ENCODE measurements around the gene LPP.

The LPP gene

DNA sequence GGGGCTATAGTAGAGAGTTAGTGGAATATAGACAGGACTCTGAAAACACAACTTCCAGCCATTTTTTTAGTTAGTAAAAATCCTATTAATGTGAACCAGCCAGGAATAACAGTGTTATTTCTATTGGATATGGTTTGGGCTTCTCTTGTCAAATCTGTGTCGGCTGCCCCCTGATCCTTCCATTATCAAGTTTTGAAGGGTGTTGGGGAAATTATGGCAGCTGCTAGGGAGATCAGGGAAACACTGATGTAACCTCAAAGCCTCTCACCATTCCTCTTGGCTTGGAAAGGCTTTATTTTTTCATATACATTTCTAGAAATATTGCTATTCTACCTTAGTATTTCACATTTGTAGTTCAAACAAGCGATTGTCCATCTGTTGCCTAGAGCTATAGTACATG lies 724.1 kb downstream of the LPP start:
- FAIRE-seq = no peak
- DNase-seq (ENCODE audit: insufficient read length, low spot score) = no peak
- TF ChIP-seq PAX5 (IDR thresholded peaks at IDR 0.05; ENCODE audit: insufficient read depth, low read length, severe bottlenecking) = no peak
- no peak for TF ChIP-seq TAF1 (IDR thresholded peaks at IDR 0.05; ENCODE audit: low read depth, low read length)
- TF ChIP-seq POLR2AphosphoS5 (IDR thresholded peaks at IDR 0.05; ENCODE audit: low read depth, low read length) = no peak
- TF ChIP-seq POU2F2 (IDR thresholded peaks at IDR 0.05; ENCODE audit: low read depth, low read length) = no peak
- no peak for TF ChIP-seq POLR2A (IDR thresholded peaks at IDR 0.05; ENCODE audit: low read depth, low read length)
- no peak for TF ChIP-seq SPI1 (IDR thresholded peaks at IDR 0.05; ENCODE audit: low read depth, low read length)

DNA sequence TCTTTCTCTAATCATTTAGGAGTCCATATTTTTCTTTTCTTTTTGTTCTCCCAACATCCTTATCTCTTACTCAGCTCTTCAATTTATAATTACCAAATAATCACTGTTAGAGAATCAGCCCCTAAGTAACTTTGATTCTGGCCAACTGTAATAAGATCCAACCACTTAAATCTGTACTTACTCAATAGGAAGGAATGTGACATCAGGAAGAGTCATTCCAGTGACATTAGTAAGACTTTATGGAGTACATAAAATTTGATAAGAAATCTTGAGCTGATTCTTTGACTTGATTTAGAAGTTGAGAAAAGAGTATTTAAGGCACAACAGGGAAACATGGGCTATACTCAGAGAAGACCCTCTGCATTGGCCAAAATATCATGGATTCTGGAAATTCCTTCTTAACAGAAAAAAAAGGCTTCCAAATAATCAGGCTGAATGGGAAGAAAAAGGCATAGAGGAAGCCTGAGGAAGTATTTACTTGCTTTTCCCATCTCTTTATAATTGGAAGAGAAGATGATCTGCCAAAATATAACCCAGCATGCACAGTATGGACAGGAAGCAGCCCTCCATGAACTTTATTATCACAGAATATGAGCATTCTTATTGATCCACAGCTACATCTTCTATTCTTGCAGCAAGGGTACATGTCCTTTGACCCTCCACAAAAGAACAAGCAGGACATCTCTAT lies 728.1 kb downstream of the LPP start:
- no peak for FAIRE-seq
- TF ChIP-seq TAF1 (IDR thresholded peaks at IDR 0.05; ENCODE audit: low read depth, low read length) (no peak), POLR2AphosphoS5 (IDR thresholded peaks at IDR 0.05; ENCODE audit: low read depth, low read length) (no peak), POLR2A (IDR thresholded peaks at IDR 0.05; ENCODE audit: low read depth, low read length) (no peak), SPI1 (IDR thresholded peaks at IDR 0.05; ENCODE audit: low read depth, low read length) (no peak), POU2F2 (IDR thresholded peaks at IDR 0.05; ENCODE audit: low read depth, low read length) (no peak), PAX5 (IDR thresholded peaks at IDR 0.05; ENCODE audit: insufficient read depth, low read length, severe bottlenecking) (no peak)

DNA sequence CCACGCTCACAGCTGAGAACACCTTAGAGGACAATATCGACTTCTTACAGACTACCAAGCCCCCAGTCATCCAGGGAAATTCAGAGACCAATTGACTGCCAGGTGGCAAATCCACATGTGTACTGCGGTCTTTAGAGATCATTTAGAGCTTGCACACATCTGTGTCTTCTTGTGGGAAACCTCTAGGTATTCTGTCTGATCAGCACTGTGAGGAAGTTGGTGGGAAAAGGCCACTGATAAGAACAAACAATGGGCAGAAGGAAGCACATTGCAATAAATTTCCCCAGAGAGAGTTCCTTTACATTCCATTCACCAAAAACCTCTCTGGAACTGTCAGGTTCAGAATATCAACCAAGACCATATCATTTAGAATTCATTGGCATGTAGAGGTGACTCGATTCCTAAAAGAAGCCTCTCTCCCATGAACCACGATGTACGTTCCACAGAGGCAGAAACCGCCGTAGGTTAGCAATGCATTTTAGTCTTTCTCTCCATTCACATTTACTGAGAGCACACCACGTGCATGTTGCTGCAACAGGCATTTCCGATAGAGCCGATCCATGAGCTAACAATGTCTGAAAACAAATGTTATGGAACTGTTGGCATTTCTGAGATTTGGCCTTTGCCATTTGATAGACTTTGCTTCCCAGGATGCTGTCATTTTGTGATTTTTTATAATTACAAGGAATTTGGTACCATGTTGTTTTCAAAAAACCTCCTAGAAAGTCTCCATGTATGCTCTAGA lies 730.5 kb downstream of the LPP start:
- TF ChIP-seq SPI1 (IDR thresholded peaks at IDR 0.05; ENCODE audit: low read depth, low read length) (no peak), TAF1 (IDR thresholded peaks at IDR 0.05; ENCODE audit: low read depth, low read length) (no peak), POU2F2 (IDR thresholded peaks at IDR 0.05; ENCODE audit: low read depth, low read length) (no peak)
- no peak for DNase-seq (ENCODE audit: insufficient read length, low spot score)
- no peak for FAIRE-seq

More for the DNA sequence above, 728.1 kb downstream of the LPP start:
- DNase-seq (ENCODE audit: insufficient read length, low spot score) = no peak

DNA sequence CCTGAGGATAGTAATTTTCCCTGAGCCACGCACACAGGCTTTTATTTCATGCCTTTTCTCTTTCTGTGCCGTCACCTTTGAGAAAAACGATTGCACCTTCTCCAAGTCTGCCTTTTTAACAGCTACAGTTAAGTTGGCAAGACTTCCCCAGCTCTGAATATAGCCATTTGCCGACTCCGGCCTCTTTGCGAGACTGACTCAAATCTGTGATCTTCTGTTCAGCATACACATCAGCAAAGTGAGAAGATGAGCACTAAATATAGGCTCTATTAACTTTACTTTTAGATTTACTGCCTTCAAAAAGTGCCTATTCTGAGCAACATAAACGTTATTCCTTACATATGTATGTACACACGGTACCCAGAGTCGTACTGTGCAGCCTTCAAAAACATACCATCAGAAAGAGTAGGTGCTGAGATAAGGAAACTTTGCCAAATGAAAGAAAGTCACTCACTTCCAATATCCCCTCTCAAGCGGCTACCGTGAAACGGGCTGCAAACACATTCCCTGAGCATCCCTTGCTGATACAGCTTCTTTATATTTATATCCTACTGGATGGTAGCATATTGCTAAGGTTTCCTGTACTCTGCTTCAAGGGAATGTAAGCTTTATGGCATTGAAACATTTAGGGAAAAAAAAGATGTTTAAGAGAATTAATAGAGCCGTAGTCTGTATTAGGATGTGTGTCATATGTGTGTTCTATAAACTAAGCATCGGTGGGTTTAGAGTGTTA lies 734.5 kb downstream of the LPP start:
- DNase-seq (ENCODE audit: insufficient read length, low spot score) (no peak), FAIRE-seq (no peak)
- no peak for TF ChIP-seq POU2F2 (IDR thresholded peaks at IDR 0.05; ENCODE audit: low read depth, low read length)
- no peak for TF ChIP-seq POLR2A (IDR thresholded peaks at IDR 0.05; ENCODE audit: low read depth, low read length)
- no peak for TF ChIP-seq SPI1 (IDR thresholded peaks at IDR 0.05; ENCODE audit: low read depth, low read length)
- no peak for TF ChIP-seq PAX5 (IDR thresholded peaks at IDR 0.05; ENCODE audit: insufficient read depth, low read length, severe bottlenecking)
- no peak for TF ChIP-seq POLR2AphosphoS5 (IDR thresholded peaks at IDR 0.05; ENCODE audit: low read depth, low read length)
- TF ChIP-seq TAF1 (IDR thresholded peaks at IDR 0.05; ENCODE audit: low read depth, low read length) = no peak

DNA sequence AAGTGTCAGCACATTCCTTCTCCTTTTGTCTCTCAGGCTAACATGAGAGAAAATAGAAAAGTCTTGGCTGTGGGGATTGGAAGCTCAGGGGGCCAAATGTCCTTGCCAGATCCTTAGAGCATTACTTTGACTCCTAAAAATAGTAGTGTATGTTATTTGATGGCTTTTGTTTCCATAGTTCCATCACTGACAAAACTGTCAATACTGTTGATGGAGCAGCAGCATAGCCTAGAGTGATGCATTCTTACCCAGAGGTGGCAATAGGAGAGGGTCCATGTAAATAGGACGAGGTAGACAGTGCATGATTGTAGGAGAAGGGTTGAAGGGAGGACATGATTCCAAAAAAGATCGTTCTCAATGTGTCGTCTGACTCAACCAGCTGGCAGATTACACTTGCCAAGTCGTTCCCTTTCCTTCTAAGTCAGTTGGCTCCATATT lies 735.1 kb downstream of the LPP start:
- FAIRE-seq = no peak
- DNase-seq (ENCODE audit: insufficient read length, low spot score) = no peak
- TF ChIP-seq PAX5 (IDR thresholded peaks at IDR 0.05; ENCODE audit: insufficient read depth, low read length, severe bottlenecking) (no peak), POLR2AphosphoS5 (IDR thresholded peaks at IDR 0.05; ENCODE audit: low read depth, low read length) (no peak)

DNA sequence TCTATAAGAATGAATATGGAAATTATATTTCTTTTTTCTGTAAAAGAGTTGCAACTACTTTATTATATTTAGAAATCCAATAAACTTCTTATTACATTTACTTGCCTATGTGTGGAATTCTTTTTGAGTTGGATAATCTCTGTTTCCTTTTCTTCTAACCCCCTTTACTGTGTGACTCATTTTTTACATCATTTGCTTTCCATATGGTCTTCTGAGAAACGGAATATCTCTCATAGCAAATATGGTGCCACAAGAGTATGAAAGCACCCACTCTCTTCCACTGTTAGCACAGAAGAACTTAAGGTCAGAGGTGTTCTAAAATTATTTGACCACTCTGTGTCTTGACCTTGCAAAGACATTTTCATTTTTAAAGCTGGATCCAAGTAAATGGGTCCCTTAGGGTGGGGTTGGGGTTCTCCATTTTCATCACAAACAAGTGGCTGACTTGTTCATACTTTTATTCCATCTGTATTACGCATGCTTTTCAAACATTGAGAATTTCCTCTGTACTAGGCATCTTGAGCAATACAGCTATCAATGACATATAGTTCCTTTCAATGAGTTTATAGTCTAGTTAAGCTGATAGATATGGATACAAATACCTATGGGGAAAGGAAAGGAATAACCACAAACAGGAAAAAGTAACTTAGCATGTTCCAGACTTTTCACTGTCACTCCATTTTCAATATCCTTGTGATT lies 736.8 kb downstream of the LPP start:
- DNase-seq (ENCODE audit: insufficient read length, low spot score) (no peak), FAIRE-seq (no peak)
- TF ChIP-seq PAX5 (IDR thresholded peaks at IDR 0.05; ENCODE audit: insufficient read depth, low read length, severe bottlenecking) (no peak), TAF1 (IDR thresholded peaks at IDR 0.05; ENCODE audit: low read depth, low read length) (no peak), POLR2AphosphoS5 (IDR thresholded peaks at IDR 0.05; ENCODE audit: low read depth, low read length) (no peak), POU2F2 (IDR thresholded peaks at IDR 0.05; ENCODE audit: low read depth, low read length) (no peak), SPI1 (IDR thresholded peaks at IDR 0.05; ENCODE audit: low read depth, low read length) (no peak), POLR2A (IDR thresholded peaks at IDR 0.05; ENCODE audit: low read depth, low read length) (no peak)

DNA sequence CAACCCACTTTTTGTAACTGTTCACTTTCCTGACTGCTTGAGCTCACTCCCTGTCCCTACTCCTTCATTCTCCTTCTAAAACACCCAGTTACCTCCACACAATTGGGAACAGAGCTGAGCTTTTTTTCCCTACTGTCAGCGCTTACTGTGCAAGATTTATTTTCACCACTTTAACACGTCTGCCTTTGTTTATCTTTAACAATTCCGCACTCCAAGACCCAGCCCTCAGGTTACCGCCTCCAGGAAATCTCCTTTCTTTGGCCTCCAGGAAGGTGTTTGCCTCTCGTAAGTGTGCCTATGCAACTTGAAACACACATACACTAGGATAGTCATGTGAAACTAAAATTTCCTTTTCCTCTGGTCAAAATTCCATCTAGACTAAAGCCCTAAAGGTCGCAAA lies 745.9 kb downstream of the LPP start:
- DNase-seq (ENCODE audit: insufficient read length, low spot score) = no peak
- no peak for FAIRE-seq
- TF ChIP-seq PAX5 (IDR thresholded peaks at IDR 0.05; ENCODE audit: insufficient read depth, low read length, severe bottlenecking) = no peak
- TF ChIP-seq POLR2A (IDR thresholded peaks at IDR 0.05; ENCODE audit: low read depth, low read length) = no peak
- TF ChIP-seq TAF1 (IDR thresholded peaks at IDR 0.05; ENCODE audit: low read depth, low read length) = no peak

DNA sequence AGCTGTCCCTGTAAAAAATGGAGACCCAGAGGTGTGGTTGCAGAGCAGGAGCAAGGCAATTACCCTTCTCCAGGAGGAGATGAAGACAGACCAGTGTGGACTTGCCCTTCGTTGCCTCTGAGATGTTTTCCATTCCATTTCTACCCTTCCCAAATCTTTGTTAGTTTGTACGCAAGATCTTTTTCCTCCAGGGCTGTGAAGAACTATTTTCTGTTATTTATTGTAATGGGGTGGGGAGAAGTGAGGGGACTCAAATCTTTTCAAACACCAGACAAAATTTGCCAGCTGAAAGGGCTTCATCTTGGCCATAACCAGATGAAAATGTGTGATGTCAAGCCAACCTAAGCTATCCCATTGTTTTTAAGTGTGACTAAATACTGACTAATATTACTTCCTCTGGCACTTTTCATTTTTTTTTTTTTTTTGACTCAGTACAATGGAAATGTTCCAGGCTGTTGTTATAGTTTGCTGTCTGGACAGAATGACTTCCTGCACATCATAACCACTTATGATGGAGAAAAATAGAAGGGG lies 746.5 kb downstream of the LPP start:
- FAIRE-seq (no peak), DNase-seq (ENCODE audit: insufficient read length, low spot score) (no peak)
- no peak for TF ChIP-seq TAF1 (IDR thresholded peaks at IDR 0.05; ENCODE audit: low read depth, low read length)
- TF ChIP-seq POLR2A (IDR thresholded peaks at IDR 0.05; ENCODE audit: low read depth, low read length) = no peak
- no peak for TF ChIP-seq POLR2AphosphoS5 (IDR thresholded peaks at IDR 0.05; ENCODE audit: low read depth, low read length)
- no peak for TF ChIP-seq PAX5 (IDR thresholded peaks at IDR 0.05; ENCODE audit: insufficient read depth, low read length, severe bottlenecking)
- no peak for TF ChIP-seq SPI1 (IDR thresholded peaks at IDR 0.05; ENCODE audit: low read depth, low read length)
- no peak for TF ChIP-seq POU2F2 (IDR thresholded peaks at IDR 0.05; ENCODE audit: low read depth, low read length)

DNA sequence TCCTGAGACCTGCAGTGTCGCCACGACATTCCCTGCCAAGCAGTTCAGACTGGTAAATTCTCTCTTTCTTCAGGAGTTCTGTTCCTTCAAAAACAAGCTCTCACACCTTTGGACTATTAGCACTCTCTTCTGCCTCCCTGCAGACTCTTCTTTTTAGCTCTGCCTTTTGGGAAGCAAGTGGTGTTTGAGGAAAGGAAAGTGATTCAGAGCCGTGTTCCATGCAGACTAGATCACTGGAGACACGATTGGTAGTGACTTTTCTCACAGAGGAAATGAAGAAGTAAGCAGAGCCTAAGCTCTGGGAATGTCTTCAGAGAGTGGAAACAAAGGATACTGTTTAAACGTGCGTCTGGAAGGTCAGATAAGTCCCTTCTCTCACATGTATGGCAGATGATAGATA lies 747.2 kb downstream of the LPP start:
- TF ChIP-seq TAF1 (IDR thresholded peaks at IDR 0.05; ENCODE audit: low read depth, low read length) = no peak
- no peak for TF ChIP-seq SPI1 (IDR thresholded peaks at IDR 0.05; ENCODE audit: low read depth, low read length)
- DNase-seq (ENCODE audit: insufficient read length, low spot score) = no peak
- no peak for FAIRE-seq

Data from GM12891 (cell line).